DMS114 treated with DMSO at 0.1 percent for 48 hours (cell line): ENCODE results near the gene SRMS.
"Not testable (repeated sequence)": the region's sequence is repeated elsewhere in the genome, so short reads cannot be mapped to it uniquely, and the experiment has no call there.

Source experiments
- DNase-seq: peaks from one replicate; lab custom pipeline; 2025; ENCODE audit not compliant: unreplicated experiment; lab: John Stamatoyannopoulos, UW

The SRMS gene

DNA sequence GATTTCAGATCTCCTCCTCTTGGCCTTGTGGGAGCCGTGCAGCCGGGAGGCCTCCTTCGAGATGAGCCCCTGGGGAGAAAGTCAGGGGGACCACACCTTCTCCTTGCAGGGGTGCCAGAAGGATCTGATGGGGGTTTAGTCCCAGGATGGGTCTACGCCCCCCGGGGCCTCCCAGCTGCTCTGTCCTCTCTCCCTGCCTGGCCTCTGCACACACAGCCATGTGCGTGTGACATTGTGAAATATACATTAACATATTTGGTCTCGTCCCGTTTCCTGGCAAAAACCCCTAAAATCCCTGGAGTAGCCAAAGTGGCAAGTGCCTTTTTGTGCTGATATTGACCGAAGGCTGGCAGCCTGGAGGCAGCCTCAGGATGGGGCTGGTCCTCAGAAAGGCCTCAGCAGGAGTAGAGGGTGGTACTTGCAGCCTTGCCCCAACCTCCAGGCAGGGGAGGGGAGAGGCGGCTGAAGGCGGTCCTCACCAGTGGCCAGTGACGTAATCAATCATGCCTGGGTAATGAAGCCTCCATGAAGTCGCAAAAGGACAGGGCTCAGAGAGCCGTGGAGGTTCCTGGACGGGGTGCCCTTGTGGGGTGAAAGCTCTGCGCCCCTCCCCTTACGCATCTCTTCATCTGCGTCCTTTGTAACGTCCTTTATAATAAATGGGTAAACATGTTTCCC lies 31.6 kb upstream of the SRMS start:
- no peak for DNase-seq

DNA sequence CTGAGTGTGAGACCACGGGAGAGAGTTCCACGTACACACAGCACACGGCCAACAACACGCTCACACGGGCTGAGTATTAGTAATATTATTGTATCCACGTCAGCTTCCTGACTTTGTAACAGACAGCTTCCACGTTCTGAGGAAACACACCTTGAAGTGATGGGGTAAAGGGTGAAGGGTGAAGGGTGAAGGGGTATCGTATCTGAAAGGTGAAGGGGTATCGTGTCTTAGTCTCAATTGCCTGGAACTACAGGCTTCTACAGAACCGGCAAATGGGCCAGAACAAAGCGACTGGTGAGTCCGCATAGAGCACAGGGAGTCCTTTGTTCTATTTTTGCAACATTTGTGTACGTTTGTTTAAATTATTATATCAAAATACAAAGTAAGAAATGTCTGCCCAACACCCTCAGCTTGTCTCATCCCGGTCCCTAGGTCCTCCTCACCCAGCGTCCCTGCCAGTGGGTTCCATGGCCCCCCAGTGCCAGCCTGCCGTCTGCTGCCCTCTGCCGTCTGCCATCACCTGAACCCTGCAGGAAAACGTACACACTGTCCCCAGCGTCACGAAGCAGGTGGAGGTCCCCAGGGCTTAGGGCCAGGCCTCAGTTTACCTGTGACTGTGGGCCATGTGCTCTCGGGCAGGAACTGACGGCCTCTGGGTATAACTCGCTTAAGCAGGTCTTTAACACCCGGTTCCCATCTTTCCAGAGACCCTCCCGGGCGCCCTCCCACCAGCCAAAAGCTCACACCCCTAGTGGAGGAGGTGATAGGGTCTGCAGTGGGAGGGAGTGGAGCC lies 30.9 kb upstream of the SRMS start:
- no peak for DNase-seq

DNA sequence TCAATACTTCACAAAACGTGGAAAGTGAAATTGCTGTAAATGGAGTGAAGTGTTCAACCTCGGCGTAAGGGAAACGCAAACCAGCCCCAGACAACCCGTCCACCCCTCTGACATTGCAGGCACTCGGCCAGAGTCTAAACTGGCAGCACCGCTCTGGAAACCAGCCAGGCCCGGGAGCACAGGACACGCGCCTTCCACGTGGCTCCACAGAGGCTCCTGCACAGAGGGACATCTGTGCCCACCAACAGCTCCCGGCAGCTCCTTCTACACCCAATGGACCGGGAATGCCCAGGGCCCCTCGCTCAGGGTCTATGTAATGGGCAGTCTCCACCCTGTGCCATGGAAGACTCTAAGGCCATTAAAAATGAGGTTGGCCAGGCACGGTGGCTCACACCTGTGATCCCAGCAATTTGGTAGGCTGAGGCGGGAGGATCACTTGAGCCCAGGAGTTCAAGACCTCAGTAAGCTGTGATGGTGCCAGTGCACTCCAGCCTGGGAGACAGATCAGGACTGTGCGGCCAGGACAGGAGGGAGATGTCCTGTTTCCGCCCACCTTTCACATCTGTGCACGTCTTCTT lies 29.9 kb upstream of the SRMS start:
- no peak for DNase-seq

DNA sequence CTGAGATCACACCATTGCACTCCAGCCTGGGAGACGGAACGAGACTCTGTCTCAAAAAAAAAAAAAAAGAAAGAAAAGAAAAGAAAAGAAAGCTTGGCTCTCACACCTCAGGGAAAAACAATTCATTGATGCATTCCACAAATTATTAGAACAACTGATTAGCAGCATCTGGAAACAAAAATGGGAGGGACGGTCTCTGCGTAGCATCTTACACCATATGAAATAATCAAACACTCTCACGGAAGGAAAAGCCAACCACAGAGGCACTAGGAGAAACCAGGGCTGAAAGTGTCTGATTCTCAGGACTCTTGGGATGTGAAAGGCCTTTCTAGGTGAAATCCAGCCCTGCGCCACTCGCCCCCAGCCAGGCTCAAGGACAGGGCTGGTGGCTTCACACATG lies 28.8 kb upstream of the SRMS start:
- no peak for DNase-seq

DNA sequence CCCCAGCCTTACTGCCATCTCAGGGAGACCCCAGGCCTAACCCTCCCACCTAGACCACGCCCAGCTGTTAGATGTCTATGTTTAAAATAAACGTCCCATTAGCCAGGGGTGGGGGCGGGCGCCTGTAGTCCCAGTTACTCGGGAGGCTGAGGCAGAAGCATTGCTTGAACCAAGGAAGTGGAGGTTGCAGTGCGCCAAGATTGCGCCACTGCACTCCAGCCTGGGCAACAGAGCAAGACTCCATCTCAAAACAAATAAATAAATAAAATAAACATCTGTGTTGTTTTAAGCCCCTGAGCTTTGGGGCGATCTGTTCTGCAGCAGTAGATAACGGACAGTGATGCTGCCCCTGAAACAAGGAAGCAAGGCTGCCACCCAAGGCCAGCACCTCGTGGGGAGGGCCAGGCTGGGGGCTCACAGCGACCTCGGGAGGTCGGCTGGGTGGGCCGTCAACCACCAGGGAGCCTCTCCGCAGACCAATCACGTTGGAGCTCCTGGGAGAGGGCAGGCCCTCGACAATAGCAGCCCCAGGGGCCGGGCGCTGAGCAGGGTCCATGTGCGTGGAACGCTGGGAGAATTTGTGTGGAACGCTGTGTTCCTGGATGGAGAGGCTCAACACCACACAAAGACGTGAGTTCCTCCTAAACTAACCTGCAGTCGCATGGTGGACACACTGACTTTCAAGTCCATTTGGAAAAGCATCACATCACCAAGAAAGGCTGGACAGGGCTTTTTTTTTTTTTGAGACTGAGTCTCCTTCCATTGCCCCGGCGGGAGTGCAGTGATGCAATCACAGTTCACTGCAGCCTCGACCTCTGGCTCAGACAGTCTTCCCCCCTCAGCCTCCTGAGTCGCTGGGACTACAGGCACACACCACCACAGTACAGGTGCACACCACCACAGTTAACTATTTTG lies 27.5 kb upstream of the SRMS start:
- DNase-seq = no peak

DNA sequence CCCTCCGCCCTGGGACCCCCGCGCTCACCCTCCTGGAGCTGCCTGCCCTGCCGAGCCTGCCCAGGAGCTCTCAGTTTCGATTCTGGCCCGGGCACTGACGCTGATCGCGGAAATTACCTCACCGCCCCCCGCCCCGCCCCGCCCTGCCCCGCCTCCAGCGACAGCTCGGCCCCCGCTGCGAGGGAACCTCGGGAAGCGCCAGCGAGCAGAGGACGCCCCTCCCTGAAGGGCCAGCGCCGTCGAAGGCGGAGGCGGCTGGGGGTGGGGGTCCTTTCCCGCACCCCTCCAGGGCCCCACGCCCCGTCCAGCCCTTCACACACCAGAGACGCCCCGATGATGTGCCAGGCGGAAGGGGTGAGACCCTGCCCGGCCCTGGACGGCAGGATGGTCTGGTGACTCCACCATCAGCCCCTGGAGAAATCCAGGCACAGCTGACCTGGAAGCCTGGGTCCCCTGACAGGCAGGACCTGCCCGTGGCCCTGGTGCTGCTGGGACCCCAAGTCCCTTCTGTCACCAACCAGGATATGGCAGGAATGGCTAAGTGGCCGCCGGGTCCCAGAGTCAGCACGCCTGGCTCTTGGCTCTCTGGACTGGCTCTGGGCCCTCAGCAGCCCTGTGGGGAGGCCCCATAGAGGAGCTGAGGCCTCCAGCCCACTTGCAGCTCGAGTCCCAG lies 26.7 kb upstream of the SRMS start, which contains the start of gene HELZ2:
Gene HELZ2, minus strand, starts transcription at position 84 of the 673 bp plus-strand sequence. CDS start 1,854 bp downstream, outside the sequence.
- DNase-seq = peak; percentile 27

DNA sequence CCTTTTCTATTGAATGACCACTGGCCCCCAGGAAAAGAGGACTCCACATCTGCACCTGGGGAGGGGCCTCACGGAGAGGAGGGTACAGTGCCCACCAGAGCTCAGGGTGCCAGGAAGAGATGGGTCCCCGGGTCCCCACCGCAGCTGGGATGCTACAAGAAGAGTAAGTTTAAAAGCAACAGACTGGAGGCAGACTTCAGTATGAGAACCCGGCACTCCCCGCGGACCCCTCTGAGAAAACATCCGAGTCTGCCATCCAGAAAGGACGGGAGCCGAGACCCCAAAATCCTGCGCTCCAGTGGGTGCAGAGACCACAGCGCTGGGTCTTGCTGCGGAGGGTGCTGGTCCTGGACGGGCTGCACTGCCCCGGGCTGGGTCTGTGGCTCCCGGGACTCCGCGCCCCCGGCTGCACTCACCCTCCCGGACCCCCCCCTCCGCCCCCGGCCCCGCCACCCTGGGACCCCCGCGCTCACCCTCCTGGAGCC lies 26.1 kb upstream of the SRMS start:
- DNase-seq = no peak

DNA sequence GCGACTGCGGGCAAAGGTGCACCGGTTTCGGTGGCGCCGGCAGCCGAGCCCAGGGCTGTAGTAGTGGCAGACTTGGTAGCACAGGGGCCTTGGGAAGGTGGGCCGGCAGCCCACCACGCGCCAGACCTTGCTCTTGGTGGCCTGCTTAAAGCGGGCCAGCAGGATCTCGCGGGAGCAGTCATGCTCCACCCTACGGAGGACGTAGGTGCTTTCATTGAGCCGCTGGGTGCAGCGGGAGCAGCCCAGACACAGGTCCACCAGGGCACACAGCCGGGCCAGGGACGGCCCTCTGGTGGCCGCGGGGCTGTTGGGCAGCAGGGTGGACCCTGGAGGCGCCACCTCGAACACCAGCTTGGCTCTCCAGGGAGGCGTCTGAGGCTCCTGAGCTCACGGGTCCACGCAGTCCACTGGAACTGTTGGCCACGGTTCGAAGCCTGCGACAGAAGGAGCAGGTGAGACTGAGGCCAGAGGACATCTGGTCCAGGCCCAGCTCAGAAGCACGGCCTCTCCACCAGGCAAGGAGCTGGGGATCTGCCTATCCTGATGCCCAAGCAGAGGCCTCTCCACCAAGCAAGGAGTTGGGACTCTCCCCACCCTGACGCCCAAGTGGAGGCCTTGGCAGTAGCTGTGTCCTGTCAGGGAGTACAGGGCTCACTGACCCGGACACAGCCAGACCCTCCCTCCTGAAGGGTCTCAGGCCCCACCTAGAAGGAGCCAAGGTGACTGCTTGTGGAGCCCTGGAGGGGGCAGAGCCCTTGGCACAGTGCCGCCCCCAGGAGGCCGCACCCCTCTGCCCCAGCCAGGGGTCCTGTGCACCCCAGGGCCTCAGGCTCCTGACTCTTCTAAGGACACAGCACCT lies 25.5 kb upstream of the SRMS start:
- no peak for DNase-seq

DNA sequence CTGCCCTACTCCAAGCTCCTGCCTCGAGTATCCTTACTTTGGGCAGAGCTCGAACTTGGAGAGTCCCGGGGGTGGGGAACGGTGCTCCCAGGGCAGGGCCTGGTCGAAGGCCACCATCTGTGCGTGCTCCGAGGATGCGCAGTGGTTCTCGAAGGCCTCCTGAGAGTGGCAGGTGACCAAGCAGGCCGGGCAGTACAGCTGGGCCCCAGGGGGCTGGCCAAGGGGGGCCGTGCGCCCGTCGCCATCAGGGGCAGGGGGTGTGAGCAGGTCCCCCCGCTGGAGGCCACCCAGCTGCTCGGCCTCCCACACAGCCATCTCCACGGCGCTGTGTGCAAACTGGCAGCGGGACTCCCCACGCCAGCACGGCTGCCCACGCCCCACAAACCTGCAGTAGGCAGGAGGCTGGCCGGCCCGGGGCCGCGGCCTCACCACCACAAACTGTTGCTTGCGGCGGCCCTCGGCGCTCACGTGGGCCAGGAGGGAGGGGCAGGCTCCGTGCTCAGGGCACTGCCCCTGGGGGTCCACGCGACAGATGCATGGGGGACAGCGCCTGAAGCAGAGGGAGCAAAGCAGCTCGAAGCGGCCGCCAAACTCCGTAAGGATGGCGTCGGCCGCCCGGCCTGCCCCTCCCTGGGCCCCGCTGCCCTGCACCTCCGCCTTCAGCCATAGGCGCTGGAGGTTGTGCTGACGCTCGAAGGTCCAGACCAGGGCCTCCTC lies 24.7 kb upstream of the SRMS start:
- no peak for DNase-seq

DNA sequence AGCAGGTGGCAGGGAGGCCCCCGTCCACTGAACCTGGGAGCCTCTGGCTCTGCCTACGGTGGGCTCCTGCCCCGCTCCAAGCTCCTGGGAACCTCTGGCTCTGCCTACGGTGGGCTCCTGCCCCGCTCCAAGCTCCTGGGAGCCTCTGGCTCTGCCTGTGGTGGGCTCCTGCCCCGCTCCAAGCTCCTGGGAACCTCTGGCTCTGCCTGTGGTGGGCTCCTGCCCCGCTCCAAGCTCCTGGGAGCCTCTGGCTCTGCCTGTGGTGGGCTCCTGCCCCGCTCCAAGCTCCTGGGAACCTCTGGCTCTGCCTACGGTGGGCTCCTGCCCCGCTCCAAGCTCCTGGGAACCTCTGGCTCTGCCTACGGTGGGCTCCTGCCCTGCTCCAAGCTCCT lies 23.5 kb upstream of the SRMS start:
- not testable (repeated sequence) for DNase-seq

DNA sequence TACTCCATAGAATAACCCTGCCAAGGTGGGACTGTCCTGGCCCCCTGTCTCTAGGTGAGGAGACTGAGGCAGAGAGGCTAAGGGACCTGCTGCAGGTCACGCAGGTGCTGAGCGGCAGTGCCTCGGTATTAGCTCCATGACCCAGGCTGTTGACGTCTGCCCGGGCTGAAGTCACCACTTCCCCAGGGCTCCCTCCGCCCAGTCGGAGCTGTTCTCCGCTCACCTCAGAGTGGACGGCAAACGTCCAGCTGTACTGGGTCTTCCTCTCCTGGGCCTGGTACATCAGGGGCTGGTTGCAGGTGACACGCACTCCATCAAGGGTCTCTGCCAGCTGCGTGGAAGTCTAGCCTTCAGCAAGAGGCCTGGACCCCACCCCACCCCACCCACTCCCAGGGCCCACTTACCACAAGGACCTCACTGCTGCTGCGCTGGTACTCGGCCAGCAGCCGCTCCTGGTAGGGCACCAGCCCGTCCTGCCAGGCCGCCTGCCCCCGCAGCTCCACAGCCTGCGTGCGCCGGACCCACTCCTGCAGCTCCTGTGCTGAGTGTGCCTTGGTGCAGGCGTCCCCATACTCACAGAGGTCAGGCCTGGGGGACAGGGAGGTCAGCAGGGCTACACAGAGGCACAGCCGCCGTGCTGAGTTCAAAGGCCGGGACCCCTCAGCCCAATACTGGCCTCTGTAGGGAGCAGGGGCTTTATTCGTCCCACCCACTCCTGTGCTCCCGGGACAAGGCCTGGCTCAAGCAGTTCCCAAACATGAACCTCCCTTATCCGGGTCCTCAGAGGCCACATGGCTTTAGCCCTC lies 22.9 kb upstream of the SRMS start:
- DNase-seq = no peak

DNA sequence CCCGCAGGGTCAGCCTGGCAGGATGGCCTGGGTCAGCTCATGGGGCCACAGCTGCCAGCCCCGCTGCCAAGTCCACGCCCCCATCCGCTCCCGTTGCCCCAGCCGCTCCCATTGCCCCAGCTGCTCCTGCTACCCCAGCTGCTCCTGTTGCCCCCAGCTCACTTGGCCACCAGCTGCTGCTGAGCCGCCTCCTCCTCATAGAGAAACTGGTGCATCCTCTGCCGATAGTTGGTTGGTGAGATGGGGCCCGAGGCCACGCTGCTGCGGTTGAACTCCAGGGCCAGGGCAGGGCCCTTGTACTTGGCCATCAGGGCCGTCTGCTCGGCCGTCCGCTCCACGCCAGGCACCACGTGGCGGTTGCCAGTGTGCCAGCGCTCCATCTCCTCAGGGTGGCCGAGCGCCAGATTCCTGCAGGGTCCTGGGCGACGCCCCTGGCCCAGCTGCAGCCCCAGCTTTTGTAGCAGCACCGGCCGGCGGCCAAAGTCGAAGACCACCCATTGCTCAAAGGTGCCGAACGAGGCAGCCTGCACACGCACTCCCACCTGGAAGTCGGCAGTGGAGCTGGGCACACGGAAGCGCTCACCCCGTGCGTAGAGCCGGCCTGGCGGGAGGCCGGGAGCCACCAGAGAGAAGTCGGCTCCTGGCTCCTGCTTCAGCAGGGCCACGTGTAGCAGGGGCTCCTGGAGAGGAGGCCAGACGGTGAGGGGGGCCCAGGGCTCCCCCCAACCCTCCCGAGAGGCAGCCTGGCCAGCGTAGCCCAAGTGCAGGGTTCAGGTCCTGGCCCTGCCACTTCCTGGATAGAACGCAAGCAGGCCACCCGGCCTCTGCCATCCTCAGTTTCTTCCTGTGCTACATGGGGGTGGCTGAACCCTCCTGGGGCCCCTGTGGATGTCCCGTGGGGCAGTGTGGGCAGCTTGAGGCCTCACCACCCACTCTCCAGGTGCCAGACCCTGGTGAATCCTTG lies 21.7 kb upstream of the SRMS start:
- DNase-seq = no peak

DNA sequence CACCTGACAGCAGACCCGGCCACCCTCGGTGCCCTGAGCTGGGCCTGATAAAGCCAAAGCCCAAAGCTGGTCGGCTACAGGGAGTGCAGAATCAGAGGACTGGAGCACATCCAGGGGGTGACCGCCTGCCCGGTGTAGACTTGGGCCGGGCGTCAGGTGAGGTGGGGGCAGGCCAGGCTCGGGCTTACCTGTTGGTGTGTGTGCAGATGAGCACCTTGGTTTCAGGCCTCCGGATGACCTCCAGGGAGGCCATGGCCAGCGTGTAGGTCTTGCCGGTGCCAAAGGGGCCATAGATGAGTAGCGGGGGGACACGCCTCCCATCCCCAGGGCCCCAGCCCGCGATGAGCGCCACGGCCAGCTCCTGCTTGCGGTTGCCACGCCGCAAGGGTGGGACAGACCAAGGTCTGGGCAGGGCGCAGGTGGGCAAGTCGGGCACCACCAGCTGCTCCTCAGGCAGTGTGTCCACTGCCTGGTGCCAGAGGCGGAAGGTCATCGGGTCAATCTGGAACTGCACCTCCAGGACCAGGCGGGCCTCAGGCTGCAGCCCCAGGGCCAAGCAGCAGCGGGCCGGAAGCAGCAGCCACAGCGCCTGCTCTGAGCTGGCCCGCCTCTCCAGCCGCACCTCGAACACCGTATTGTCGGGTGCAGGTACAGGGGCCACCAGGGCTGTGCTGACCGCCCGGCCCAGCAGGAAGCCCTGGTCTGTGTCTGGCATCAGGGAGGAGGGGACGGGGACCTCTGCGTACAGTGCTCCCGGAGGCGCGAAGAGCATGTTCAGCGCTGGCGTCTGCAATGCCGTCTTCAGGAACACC lies 20.8 kb upstream of the SRMS start:
- DNase-seq = no peak

DNA sequence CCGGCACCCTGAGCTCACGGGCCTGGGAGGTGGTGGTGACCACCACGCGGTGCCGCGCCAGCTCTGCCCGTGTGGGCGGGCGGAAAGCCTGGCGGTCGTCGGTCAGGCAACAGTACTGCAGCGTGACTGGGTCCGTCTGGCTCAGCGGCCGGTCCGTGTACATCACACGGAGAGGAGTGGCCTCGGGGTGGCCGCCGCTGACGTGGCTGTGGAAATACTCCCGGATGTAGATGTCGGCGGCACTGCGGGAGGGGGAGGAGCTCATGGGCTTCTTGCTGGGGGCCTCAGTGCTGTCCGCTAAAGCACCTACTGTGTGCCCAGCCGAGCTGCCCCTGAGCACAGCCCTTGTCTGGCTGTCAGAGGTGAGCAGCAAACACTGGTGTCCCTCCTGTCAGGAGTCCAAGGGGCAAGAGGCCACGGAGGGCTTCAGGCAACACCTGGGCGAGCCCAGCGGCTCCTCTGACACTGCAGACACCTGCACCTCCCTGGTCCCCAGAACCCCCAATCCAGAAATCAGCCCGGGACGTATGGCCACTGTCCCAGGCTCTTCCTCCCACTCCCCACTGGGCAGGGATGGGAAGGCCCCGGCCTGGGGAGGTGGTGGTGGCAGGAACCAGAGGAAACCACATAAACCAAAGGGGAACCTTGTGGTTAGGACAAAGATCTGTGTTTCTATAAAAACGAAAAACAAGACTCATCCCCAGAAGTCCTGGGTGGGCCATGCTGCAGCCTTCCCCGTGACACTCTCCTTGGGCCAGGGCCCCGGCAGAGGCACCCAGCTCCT lies 20.0 kb upstream of the SRMS start:
- DNase-seq = no peak

DNA sequence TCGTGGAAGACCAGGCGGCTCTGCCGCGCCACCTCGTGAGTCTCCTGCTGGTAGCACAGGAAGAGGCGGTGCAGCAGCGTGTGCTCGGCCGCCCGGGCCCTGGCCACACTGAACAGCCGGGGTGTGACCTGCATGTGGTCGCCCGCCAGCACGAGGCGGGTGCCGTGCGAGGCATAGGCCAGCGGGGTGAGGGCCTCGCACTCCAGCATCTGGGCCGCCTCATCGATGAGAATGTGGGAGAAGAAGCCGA lies 19.5 kb upstream of the SRMS start:
- DNase-seq = no peak
